Activated CD8-positive, alpha-beta memory T cell treated with anti-CD3 and anti-CD28 coated beads, Interleukin-2, amount 50 U/mL, for 4 hours (primary cell): Measurements from ENCODE around the gene BLTP3B.

Experiments used
- DNase-seq: peaks from one replicate; pipeline ENCODE4 v3.0.0-alpha.2; 2020

Gene BLTP3B

GRCh38 chr12:100163416-100164152, 20.9 kb upstream of the BLTP3B start:
- peak; percentile 67 for DNase-seq

GRCh38 chr12:100159391-100160104, 16.9 kb upstream of the BLTP3B start:
- no peak for DNase-seq

GRCh38 chr12:100158535-100158934, 15.9 kb upstream of the BLTP3B start:
- DNase-seq, result no peak

- no peak for DNase-seq
Measured at GRCh38 chr12:100157427-100157821, 14.8 kb upstream of the BLTP3B start.

- no peak for DNase-seq
Measured at GRCh38 chr12:100156731-100157426, 14.2 kb upstream of the BLTP3B start.

GRCh38 chr12:100154474-100155247, 12.0 kb upstream of the BLTP3B start:
- DNase-seq, result peak; percentile 77

GRCh38 chr12:100153131-100153530, 10.5 kb upstream of the BLTP3B start:
- no peak for DNase-seq

GRCh38 chr12:100151769-100152168, 9.1 kb upstream of the BLTP3B start:
- DNase-seq, result no peak

- DNase-seq, result no peak
Measured at GRCh38 chr12:100146252-100146651, 3.6 kb upstream of the BLTP3B start.

- DNase-seq, result no peak
Measured at GRCh38 chr12:100145643-100146042, 3.0 kb upstream of the BLTP3B start.

- no peak for DNase-seq
Measured at GRCh38 chr12:100141998-100142850, 450 bp downstream of the BLTP3B start.

GRCh38 chr12:100141666-100141997, 1.0 kb downstream of the BLTP3B start:
- no peak for DNase-seq

GRCh38 chr12:100138803-100139098, 3.9 kb downstream of the BLTP3B start:
- no peak for DNase-seq

GRCh38 chr12:100138048-100138802, 4.4 kb downstream of the BLTP3B start:
- DNase-seq, result no peak

GRCh38 chr12:100133200-100133599, 9.5 kb downstream of the BLTP3B start:
- DNase-seq, result no peak

- no peak for DNase-seq
Measured at GRCh38 chr12:100128512-100128908, 14.2 kb downstream of the BLTP3B start.

- DNase-seq, result no peak
Measured at GRCh38 chr12:100127766-100128511, 14.7 kb downstream of the BLTP3B start.

GRCh38 chr12:100123316-100124095, 19.2 kb downstream of the BLTP3B start:
- DNase-seq, result no peak

GRCh38 chr12:100120355-100120754, 22.3 kb downstream of the BLTP3B start:
- no peak for DNase-seq

- DNase-seq, result no peak
Measured at GRCh38 chr12:100115291-100115690, 27.4 kb downstream of the BLTP3B start.
